PC-3 (cell line): Measurements from ENCODE around the gene SLC47A2. TPM values are rescaled to one million over a fixed set of nuclear protein-coding genes. Genes with fewer than 3 reads are reported as not detected.

ENCODE experiments used
- ATAC-seq: fragments of 200-7000 bp; cut with Tn5 transposase; 2 replicates; pipeline ENCODE4 v1.9.1; 2020; ENCODE audit warnings: mild to moderate bottlenecking, moderate library complexity
- BruUV-seq: library from RNA; stranded (reverse); fragments of 400-500 nt; replicated peaks from 2 replicates; lab custom pipeline; 2021; lab: Mats Ljungman, UMichigan
- CTCF ChIA-PET: fragments of 300-600 bp; sonication (Branson Sonifier 250); formaldehyde crosslinking; loops from one replicate; lab custom pipeline; 2022; ENCODE audit warnings: antibody characterized with exemption; lab: Charles Lee
- POLR2A ChIA-PET: fragments of 300-600 bp; sonication (Branson Sonifier 250); formaldehyde crosslinking; loops from one replicate; lab custom pipeline; 2022; ENCODE audit warnings: antibody characterized with exemption; ENCODE audit not compliant: unreplicated experiment; lab: Charles Lee
- DNase-seq: peaks from one replicate; pipeline ENCODE4 v3.0.0-alpha.2; 2015
- H2AFZ ChIP-seq: fragments of 300-600 bp; sonication (generic); 2 replicates; pipeline ENCODE4 v1.6.0; 2016; ENCODE audit warnings: antibody characterized with exemption, low read length
- H3F3A ChIP-seq: fragments of 300-600 bp; sonication (generic); one replicate; pipeline ENCODE4 v1.6.0; 2017; ENCODE audit warnings: antibody characterized with exemption, low read length, control low read depth, mild to moderate bottlenecking; ENCODE audit not compliant: unreplicated experiment
- H3K27ac ChIP-seq: fragments of 300-600 bp; sonication (generic); 2 replicates; pipeline ENCODE4 v1.5.1; 2016; ENCODE audit warnings: mild to moderate bottlenecking, low read length
- H3K27me3 ChIP-seq: fragments of 300-600 bp; sonication (generic); 2 replicates; pipeline ENCODE4 v1.6.1; 2016; ENCODE audit warnings: low read length, mixed read lengths
- H3K36me3 ChIP-seq: fragments of 300-600 bp; sonication (generic); 2 replicates; pipeline ENCODE4 v1.6.1; 2016; ENCODE audit warnings: low read depth, mixed run types, low read length, mixed read lengths
- H3K4me1 ChIP-seq: fragments of 300-600 bp; sonication (generic); 2 replicates; pipeline ENCODE4 v1.5.1; 2016; ENCODE audit warnings: low read length; ENCODE audit not compliant: insufficient read depth
- H3K4me2 ChIP-seq: fragments of 300-600 bp; sonication (generic); 2 replicates; pipeline ENCODE4 v1.6.0; 2016; ENCODE audit warnings: low read length
- H3K4me3 ChIP-seq: fragments of 300-600 bp; sonication (generic); 2 replicates; pipeline ENCODE4 v1.5.1; 2016; ENCODE audit warnings: mild to moderate bottlenecking, low read length, mixed read lengths
- H3K79me2 ChIP-seq: fragments of 300-600 bp; sonication (generic); 2 replicates; pipeline ENCODE4 v1.6.1; 2017; ENCODE audit warnings: low read length, mixed read lengths
- H3K9ac ChIP-seq: fragments of 300-600 bp; sonication (generic); 2 replicates; pipeline ENCODE4 v1.6.0; 2016; ENCODE audit warnings: mild to moderate bottlenecking, low read length
- H3K9me2 ChIP-seq: fragments of 300-600 bp; sonication (generic); replicated peaks from 2 replicates; pipeline ENCODE4 v1.6.1; 2016; ENCODE audit warnings: mixed run types, low read length, mixed read lengths
- H3K9me3 ChIP-seq: fragments of 300-600 bp; sonication (generic); 2 replicates; pipeline ENCODE4 v1.6.1; 2016; ENCODE audit warnings: low read length, mixed read lengths
- H4K20me1 ChIP-seq: fragments of 300-600 bp; sonication (generic); 2 replicates; pipeline ENCODE4 v1.6.1; 2016; ENCODE audit warnings: low read length, mixed read lengths
- EZH2 ChIP-seq: fragments of 300-600 bp; sonication (generic); IDR thresholded peaks from one replicate; pipeline ENCODE4 v1.6.1; 2017; ENCODE audit warnings: antibody characterized with exemption, mild to moderate bottlenecking, low read length; ENCODE audit not compliant: unreplicated experiment
- EZH2phosphoT487 ChIP-seq: fragments of 300-600 bp; sonication (generic); IDR thresholded peaks from 2 replicates; pipeline ENCODE4 v1.6.1; 2018; ENCODE audit warnings: mild to moderate bottlenecking, antibody characterized with exemption, low read length, borderline replicate concordance
- intact Hi-C: fragments of 100-400 bp; cut with micrococcal nuclease; formaldehyde crosslinking; loops from 2 replicates; pipeline ENCODE4 v1.9.0; 2023
- total RNA-seq: library from RNA; depleted of rRNA; stranded (reverse); fragments of >200 nt; gene quantifications from 2 replicates; pipeline ENCODE4 v1.2.3, GENCODE V29; 2014
- TF ChIP-seq, protein P1 (sequence below): fragments of 300-600 bp; sonication (generic); conservative IDR thresholded peaks from 2 replicates; pipeline ENCODE4 v1.5.1; 2017; ENCODE audit warnings: antibody characterized with exemption, low read depth, mild to moderate bottlenecking, low read length

SLC47A2 gene
- total RNA-seq, 1 experiment from 2014 or later = not detected

DNA sequence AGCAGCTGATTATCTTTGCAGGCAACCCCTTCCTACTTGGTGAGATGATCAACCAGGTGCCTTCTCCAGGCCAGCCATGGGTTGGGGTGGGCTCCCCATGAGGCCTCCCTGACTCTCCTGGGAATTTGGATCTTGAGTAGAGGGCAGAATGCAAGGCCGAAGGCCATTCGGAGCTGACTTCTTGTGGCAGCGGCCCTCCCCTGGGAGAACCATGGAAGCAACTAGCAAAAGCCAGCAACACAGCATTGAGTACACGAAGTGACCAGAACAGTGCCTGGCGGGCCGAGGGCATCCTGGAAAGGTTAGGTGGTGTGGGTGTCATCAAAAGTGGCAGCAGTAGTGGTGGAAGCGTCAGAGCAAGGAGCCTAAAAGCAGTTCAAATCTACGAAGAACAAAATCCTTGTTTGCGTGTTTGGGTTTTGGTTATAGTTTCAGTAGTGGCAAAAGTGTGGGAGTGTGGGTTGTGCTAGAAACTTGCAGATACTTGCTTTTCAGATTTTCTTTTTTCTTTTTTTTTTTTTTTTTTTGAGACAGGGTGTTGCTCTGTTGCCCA, 33.7 kb upstream of the SLC47A2 start:
- Histone ChIP-seq H3K27me3 (no peaks in the 10 kb centered on the region), H3K4me2 (no peak overlapping the region), H3K36me3 (no peaks in the 10 kb centered on the region), H4K20me1 (no peaks in the 10 kb centered on the region), H3K9me3 (no peaks in the 10 kb centered on the region), H3K27ac (no peak overlapping the region), H3K4me1 (peaks cover 66% of the 10 kb centered on the region), H2AFZ (no peak overlapping the region), H3K9me2 (no peaks in the 10 kb centered on the region), H3K9ac (no peak overlapping the region), H3F3A (peaks cover 4% of the 10 kb centered on the region), H3K4me3 (no peak overlapping the region), H3K79me2 (no peaks in the 10 kb centered on the region)
- no peak for ATAC-seq
- intact Hi-C loops = loop anchor here (5.0 kb wide), 1 partner anchor 238 kb away; no protein-coding TSS in a partner anchor
- ChIA-PET CTCF (no interaction called here), POLR2A (no interaction called here)
- TF ChIP-seq EZH2phosphoT487 = no peak
- no peak for TF ChIP-seq EZH2
- TF ChIP-seq, protein P1, sequence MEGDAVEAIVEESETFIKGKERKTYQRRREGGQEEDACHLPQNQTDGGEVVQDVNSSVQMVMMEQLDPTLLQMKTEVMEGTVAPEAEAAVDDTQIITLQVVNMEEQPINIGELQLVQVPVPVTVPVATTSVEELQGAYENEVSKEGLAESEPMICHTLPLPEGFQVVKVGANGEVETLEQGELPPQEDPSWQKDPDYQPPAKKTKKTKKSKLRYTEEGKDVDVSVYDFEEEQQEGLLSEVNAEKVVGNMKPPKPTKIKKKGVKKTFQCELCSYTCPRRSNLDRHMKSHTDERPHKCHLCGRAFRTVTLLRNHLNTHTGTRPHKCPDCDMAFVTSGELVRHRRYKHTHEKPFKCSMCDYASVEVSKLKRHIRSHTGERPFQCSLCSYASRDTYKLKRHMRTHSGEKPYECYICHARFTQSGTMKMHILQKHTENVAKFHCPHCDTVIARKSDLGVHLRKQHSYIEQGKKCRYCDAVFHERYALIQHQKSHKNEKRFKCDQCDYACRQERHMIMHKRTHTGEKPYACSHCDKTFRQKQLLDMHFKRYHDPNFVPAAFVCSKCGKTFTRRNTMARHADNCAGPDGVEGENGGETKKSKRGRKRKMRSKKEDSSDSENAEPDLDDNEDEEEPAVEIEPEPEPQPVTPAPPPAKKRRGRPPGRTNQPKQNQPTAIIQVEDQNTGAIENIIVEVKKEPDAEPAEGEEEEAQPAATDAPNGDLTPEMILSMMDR = no peak
- no TSS peak for BruUV-seq
- no peak for DNase-seq

DNA sequence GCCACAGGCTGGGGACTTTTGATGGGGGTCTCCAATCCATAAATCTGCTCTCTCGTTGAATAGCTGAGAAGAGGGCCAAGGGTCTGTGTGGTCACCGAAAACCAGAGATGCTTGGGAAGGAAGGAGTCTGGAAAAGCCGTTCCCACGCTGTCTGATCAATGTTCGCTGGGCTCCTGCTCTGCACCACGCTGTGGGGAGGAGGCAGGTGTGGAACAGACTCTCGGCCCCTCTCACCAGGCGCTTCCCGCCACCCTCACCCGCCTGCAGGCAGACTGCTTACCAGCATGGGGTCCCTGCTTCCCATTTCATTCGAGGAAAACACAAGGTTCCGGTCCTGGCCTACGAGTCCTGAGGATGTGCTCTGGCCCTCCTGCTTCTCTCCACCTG, 32.4 kb upstream of the SLC47A2 start:
- Histone ChIP-seq H3F3A (peaks cover 4% of the 10 kb centered on the region), H3K27me3 (no peaks in the 10 kb centered on the region), H3K4me2 (peak overlapping the region; percentile 78), H2AFZ (peak overlapping the region; percentile 56; the same call in 1 of the 2 replicates), H3K27ac (peak overlapping the region; percentile 83), H3K79me2 (no peaks in the 10 kb centered on the region), H3K36me3 (no peaks in the 10 kb centered on the region), H4K20me1 (no peaks in the 10 kb centered on the region), H3K4me3 (peak overlapping the region; percentile 53; the same call in 1 of the 2 replicates), H3K9me2 (no peaks in the 10 kb centered on the region), H3K9ac (peak overlapping the region; percentile 67), H3K9me3 (no peaks in the 10 kb centered on the region), H3K4me1 (peaks cover 65% of the 10 kb centered on the region)
- TSS peak; percentile 73 for BruUV-seq
- ATAC-seq (no peak), DNase-seq (no peak)
- CTCF ChIA-PET = interaction anchor here (0.7 to 1.2 kb wide), 2 partner anchors 14 to 101 kb away, joined by 3 to 4 read pairs; partner anchors contain the start of gene ALDH3A2
- TF ChIP-seq EZH2 (no peak), EZH2phosphoT487 (no peak)
- TF ChIP-seq, protein P1 = no peak
- POLR2A ChIA-PET = interaction anchor here (1.0 kb wide), 1 partner anchor 100 kb away, joined by 6 read pairs; the partner anchor contains the start of gene ALDH3A2
- intact Hi-C loops = no loop called here
